OCI-LY1 (cell line): ENCODE measurements around the gene BICD1.
"Not testable (repeated sequence)": the region's sequence is repeated elsewhere in the genome, so short reads cannot be mapped to it uniquely, and the experiment has no call there.

ENCODE experiments used
- H2AFZ ChIP-seq: fragments of 200-600 bp; sonication (generic), shearing (Covaris generic); 2 replicates; pipeline ENCODE4 v1.6.0; 2014; ENCODE audit warnings: antibody characterized with exemption, mild to moderate bottlenecking, low read length
- H3F3A ChIP-seq: fragments of 200-600 bp; sonication (generic), shearing (Covaris generic); 2 replicates; pipeline ENCODE4 v1.6.0; 2014; ENCODE audit warnings: mild to moderate bottlenecking, antibody characterized with exemption, low read length, moderate library complexity; ENCODE audit not compliant: insufficient read depth
- H3K27ac ChIP-seq: fragments of 200-600 bp; sonication (generic); 2 replicates; pipeline ENCODE4 v1.5.1; 2014; ENCODE audit warnings: low read length, mixed run types, mild to moderate bottlenecking, low read depth; ENCODE audit not compliant: poor library complexity, severe bottlenecking
- H3K27me3 ChIP-seq: fragments of 200-600 bp; sonication (generic); 2 replicates; pipeline ENCODE4 v1.6.0; 2014; ENCODE audit warnings: antibody characterized with exemption, mild to moderate bottlenecking, low read length, moderate library complexity; ENCODE audit not compliant: insufficient read depth
- H3K36me3 ChIP-seq: fragments of 200-600 bp; sonication (generic); 2 replicates; pipeline ENCODE4 v1.6.1; 2014; ENCODE audit warnings: mild to moderate bottlenecking, antibody characterized with exemption, low read length, moderate library complexity, mixed read lengths; ENCODE audit not compliant: insufficient read depth
- H3K4me1 ChIP-seq: fragments of 200-600 bp; sonication (generic); 2 replicates; pipeline ENCODE4 v1.5.1; 2014; ENCODE audit warnings: mild to moderate bottlenecking, low read length, moderate library complexity; ENCODE audit not compliant: insufficient read depth, severe bottlenecking
- H3K4me2 ChIP-seq: fragments of 200-600 bp; sonication (generic), shearing (Covaris generic); 2 replicates; pipeline ENCODE4 v1.6.1; 2014; ENCODE audit warnings: low read length
- H3K4me3 ChIP-seq: fragments of 200-600 bp; sonication (generic); 2 replicates; pipeline ENCODE4 v1.5.1; 2014; ENCODE audit warnings: low read length, low read depth, mild to moderate bottlenecking, mixed read lengths; ENCODE audit not compliant: poor library complexity, severe bottlenecking
- H3K79me2 ChIP-seq: fragments of 200-600 bp; shearing (Covaris generic); 2 replicates; pipeline ENCODE4 v1.6.1; 2016; ENCODE audit warnings: mixed run types, low read length, mixed read lengths; ENCODE audit not compliant: insufficient read depth
- H3K9ac ChIP-seq: fragments of 200-600 bp; sonication (generic), shearing (Covaris generic); 2 replicates; pipeline ENCODE4 v1.6.1; 2014; ENCODE audit warnings: mild to moderate bottlenecking, low read length, mixed read lengths
- H3K9me2 ChIP-seq: fragments of 200-600 bp; sonication (generic), shearing (Covaris generic); 2 replicates; pipeline ENCODE4 v1.6.1; 2014; ENCODE audit warnings: low read depth, mild to moderate bottlenecking, low read length, mixed read lengths
- H3K9me3 ChIP-seq: fragments of 200-600 bp; shearing (Covaris generic); 2 replicates; pipeline ENCODE4 v1.6.1; 2014; ENCODE audit warnings: low read length, mixed read lengths
- H4K20me1 ChIP-seq: fragments of 200-600 bp; sonication (generic), shearing (Covaris generic); 2 replicates; pipeline ENCODE4 v1.6.0; 2016; ENCODE audit warnings: mild to moderate bottlenecking, low read length; ENCODE audit not compliant: insufficient read depth
- CTCF ChIP-seq: fragments of 200-600 bp; sonication (generic), shearing (Covaris generic); IDR thresholded peaks from 2 replicates; pipeline ENCODE4 v1.5.1; 2017; ENCODE audit warnings: mild to moderate bottlenecking, antibody characterized with exemption, low read length, moderate library complexity, mixed read lengths
- EZH2 ChIP-seq: fragments of 200-600 bp; sonication (generic), shearing (Covaris generic); IDR thresholded peaks from 2 replicates; pipeline ENCODE4 v1.8.0; 2017; ENCODE audit warnings: borderline replicate concordance, mixed run types, mild to moderate bottlenecking, antibody characterized with exemption, low read length, moderate library complexity, mixed read lengths

BICD1 gene

DNA sequence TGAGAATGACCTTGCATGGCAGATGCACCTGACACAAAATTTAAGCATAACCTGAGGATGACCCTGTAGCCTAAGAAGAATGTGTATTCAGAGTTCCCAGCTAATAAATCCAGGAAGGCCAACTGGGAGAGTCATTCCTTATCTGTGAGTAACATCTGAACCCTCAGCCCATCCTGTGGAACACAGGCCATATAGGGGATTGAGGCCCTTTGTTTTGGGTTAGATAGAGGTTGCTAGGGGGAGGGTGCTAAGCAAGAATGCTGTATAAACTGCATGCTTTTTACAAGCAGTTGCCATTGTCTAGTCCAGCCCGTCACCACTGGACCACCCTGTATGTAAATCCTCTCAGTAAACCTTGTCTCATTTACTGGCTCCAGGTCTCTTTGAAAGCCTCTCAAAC, 77.0 kb downstream of the BICD1 start:
- H3K9ac ChIP-seq: no peak overlapping the region
- peaks cover 4% of the 10 kb centered on the region for H3K4me1 ChIP-seq
- H2AFZ ChIP-seq: no peak overlapping the region
- no peaks in the 10 kb centered on the region for H3K79me2 ChIP-seq
- H3K27ac ChIP-seq: no peak overlapping the region
- no peaks in the 10 kb centered on the region for H3K9me3 ChIP-seq
- peaks cover 30% of the 10 kb centered on the region for H3K36me3 ChIP-seq
- no peaks in the 10 kb centered on the region for H3F3A ChIP-seq
- H3K4me3 ChIP-seq: no peak overlapping the region
- H4K20me1 ChIP-seq: no peaks in the 10 kb centered on the region
- no peak overlapping the region for H3K4me2 ChIP-seq
- TF ChIP-seq EZH2: no peak
- no peak for TF ChIP-seq CTCF
- H3K27me3 ChIP-seq: no peaks in the 10 kb centered on the region
- no peaks in the 10 kb centered on the region for H3K9me2 ChIP-seq

- H4K20me1 ChIP-seq, H3K27ac ChIP-seq, H3K4me1 ChIP-seq, H3K9me3 ChIP-seq, H3K79me2 ChIP-seq, H3K4me2 ChIP-seq, H3F3A ChIP-seq, H3K27me3 ChIP-seq, H3K4me3 ChIP-seq, H2AFZ ChIP-seq, H3K9me2 ChIP-seq, H3K9ac ChIP-seq: not testable (repeated sequence)
- peaks cover 36% of the 10 kb centered on the region for H3K36me3 ChIP-seq
Measured at GRCh38 chr12:32187127-32187526, 80.5 kb downstream of the BICD1 start.

GRCh38 chr12:32191445-32191844, 84.8 kb downstream of the BICD1 start:
- no peaks in the 10 kb centered on the region for H4K20me1 ChIP-seq
- H3K9me2 ChIP-seq: no peaks in the 10 kb centered on the region
- no peaks in the 10 kb centered on the region for H3K79me2 ChIP-seq

More at GRCh38 chr12:32191445-32191844, 84.8 kb downstream of the BICD1 start:
- Histone ChIP-seq H2AFZ (no peak overlapping the region), H3K4me2 (no peak overlapping the region), H3K4me3 (no peak overlapping the region), H3K36me3 (peaks cover 28% of the 10 kb centered on the region), H3K9ac (no peak overlapping the region), H3K4me1 (no peaks in the 10 kb centered on the region), H3K27ac (no peak overlapping the region), H3K27me3 (no peaks in the 10 kb centered on the region), H3F3A (no peaks in the 10 kb centered on the region; the same call in 1 of the 2 replicates), H3K9me3 (peaks cover 14% of the 10 kb centered on the region)
- TF ChIP-seq EZH2: no peak
- no peak for TF ChIP-seq CTCF
